Neural cell (in vitro differentiated cells): ENCODE data around the gene AEBP2. TPM values are rescaled to one million over a fixed set of nuclear protein-coding genes. Genes with fewer than 3 reads are reported as not detected.

Experiments used
- H2AFZ ChIP-seq: fragments of 200-600, 300-800 bp; sonication (generic), shearing (Covaris generic); 2 replicates; pipeline ENCODE4 v1.6.0; 2014; ENCODE audit warnings: low read depth, mild to moderate bottlenecking, antibody characterized with exemption, low read length, moderate library complexity
- H3F3A ChIP-seq: fragments of 200-600 bp; shearing (Covaris generic); 2 replicates; pipeline ENCODE4 v1.6.1; 2016; ENCODE audit warnings: mild to moderate bottlenecking, moderate library complexity, mixed read lengths, antibody characterized with exemption, low read length; ENCODE audit not compliant: insufficient read depth, poor library complexity, severe bottlenecking
- H3K27ac ChIP-seq: fragments of 200-600, 300-800 bp; sonication (generic), shearing (Covaris generic); 2 replicates; pipeline ENCODE4 v1.5.1; 2014; ENCODE audit warnings: mild to moderate bottlenecking, low read length, moderate library complexity
- H3K27me3 ChIP-seq: fragments of 300-800, 200-600 bp; sonication (generic), shearing (Covaris generic); 2 replicates; pipeline ENCODE4 v1.6.0; 2014; ENCODE audit warnings: mild to moderate bottlenecking, low read depth, low read length, moderate library complexity; ENCODE audit not compliant: insufficient read depth
- H3K36me3 ChIP-seq: fragments of 300-800, 200-600 bp; sonication (generic), shearing (Covaris generic); 2 replicates; pipeline ENCODE4 v1.5.1; 2014; ENCODE audit warnings: mild to moderate bottlenecking, antibody characterized with exemption, low read length, moderate library complexity; ENCODE audit not compliant: insufficient read depth
- H3K4me2 ChIP-seq: fragments of 300-800, 200-600 bp; sonication (generic), shearing (Covaris generic); 2 replicates; pipeline ENCODE4 v1.6.0; 2014; ENCODE audit warnings: mild to moderate bottlenecking, low read length
- H3K4me3 ChIP-seq: fragments of 300-800, 200-600 bp; sonication (generic), shearing (Covaris generic); 2 replicates; pipeline ENCODE4 v1.5.1; 2014; ENCODE audit warnings: mild to moderate bottlenecking, low read length, moderate library complexity
- H3K79me2 ChIP-seq: fragments of 200-600 bp; shearing (Covaris generic); replicated peaks from 2 replicates; pipeline ENCODE4 v1.6.0; 2014; ENCODE audit warnings: mild to moderate bottlenecking, low read length, moderate library complexity; ENCODE audit not compliant: insufficient read depth
- H3K9ac ChIP-seq: fragments of 300-800, 200-600 bp; sonication (generic), shearing (Covaris generic); 2 replicates; pipeline ENCODE4 v1.6.1; 2016; ENCODE audit warnings: mild to moderate bottlenecking, low read length, mixed read lengths
- H3K9me2 ChIP-seq: fragments of 200-600 bp; shearing (Covaris generic); 2 replicates; pipeline ENCODE4 v1.6.1; 2016; ENCODE audit warnings: mild to moderate bottlenecking, low read length, mixed read lengths; ENCODE audit not compliant: insufficient read depth
- H3K9me3 ChIP-seq: fragments of 200-600, 300-800 bp; sonication (generic), shearing (Covaris generic); 2 replicates; pipeline ENCODE4 v1.6.1; 2016; ENCODE audit warnings: mild to moderate bottlenecking, mixed run types, low read length, moderate library complexity, mixed read lengths
- H4K20me1 ChIP-seq: fragments of 200-600 bp; shearing (Covaris generic); 2 replicates; pipeline ENCODE4 v1.6.1; 2016; ENCODE audit warnings: mild to moderate bottlenecking, mixed run types; ENCODE audit not compliant: insufficient read depth
- EP300 ChIP-seq: fragments of 450-650 bp; conservative IDR thresholded peaks from 2 replicates; pipeline ENCODE4 v1.6.1; 2014; ENCODE audit warnings: antibody characterized with exemption, mild to moderate bottlenecking, moderate library complexity; ENCODE audit not compliant: poor library complexity, severe bottlenecking
- EZH2 ChIP-seq: fragments of 200-600, 300-800 bp; shearing (Covaris generic), sonication (generic); IDR thresholded peaks from 2 replicates; pipeline ENCODE4 v1.6.1; 2014; ENCODE audit warnings: antibody characterized with exemption, low read length, borderline replicate concordance, mild to moderate bottlenecking; ENCODE audit not compliant: insufficient read depth, poor library complexity, severe bottlenecking
- MXI1 ChIP-seq: fragments of 450-650 bp; conservative IDR thresholded peaks from 2 replicates; pipeline ENCODE4 v1.6.1; 2014; ENCODE audit warnings: antibody characterized with exemption, mild to moderate bottlenecking; ENCODE audit not compliant: poor library complexity, severe bottlenecking
- POLR2AphosphoS5 ChIP-seq: IDR thresholded peaks from 2 replicates; pipeline ENCODE4 v1.6.1; 2012
- RAD21 ChIP-seq: fragments of 450-650 bp; conservative IDR thresholded peaks from 2 replicates; pipeline ENCODE4 v1.6.1; 2014; ENCODE audit warnings: antibody characterized with exemption, mild to moderate bottlenecking, moderate library complexity
- SMC3 ChIP-seq: fragments of 450-650 bp; conservative IDR thresholded peaks from 2 replicates; pipeline ENCODE4 v1.6.1; 2014; ENCODE audit warnings: antibody characterized with exemption, mild to moderate bottlenecking, moderate library complexity; ENCODE audit not compliant: poor library complexity
- TAF1 ChIP-seq: IDR thresholded peaks from 2 replicates; pipeline ENCODE4 v1.6.1; 2012; ENCODE audit warnings: low read depth
- polyA plus RNA-seq: library from polyadenylated mRNA; depleted of rRNA; stranded (reverse); fragments of >200 nt; gene quantifications from 2 replicates; pipeline ENCODE4 v1.2.3, GENCODE V29; 2014
- TF ChIP-seq, protein P1 (sequence below): IDR thresholded peaks from 2 replicates; pipeline ENCODE4 v1.6.1; 2012; ENCODE audit warnings: borderline replicate concordance
- TF ChIP-seq, protein P2 (sequence below): fragments of 450-650 bp; IDR thresholded peaks from 2 replicates; pipeline ENCODE4 v1.5.1; 2014; ENCODE audit warnings: antibody characterized with exemption, mild to moderate bottlenecking, moderate library complexity; ENCODE audit not compliant: poor library complexity, severe bottlenecking

The AEBP2 gene
- polyA plus RNA-seq, 1 donor from 2014 or later: 20.5 TPM

DNA sequence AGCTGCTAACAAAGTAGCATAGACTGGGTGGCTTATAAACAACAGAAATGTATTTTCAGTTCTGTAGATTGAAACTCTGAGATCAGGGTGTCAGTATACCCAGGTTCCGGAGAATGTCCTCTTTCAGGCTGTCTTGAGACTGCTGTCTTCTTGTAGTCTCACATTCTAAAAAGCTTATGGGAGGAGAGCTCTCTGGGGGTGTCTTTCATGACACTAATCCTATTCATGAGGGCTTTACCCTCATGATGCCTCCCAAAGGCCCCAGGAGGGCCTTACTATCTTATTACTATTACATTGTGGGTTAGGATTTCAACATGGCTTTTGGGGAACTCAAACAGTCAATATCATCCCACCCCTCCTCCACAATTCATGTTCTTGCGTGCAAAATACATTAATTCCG lies 94.3 kb downstream of the AEBP2 start:
- Histone ChIP-seq H3K9ac (no peak overlapping the region), H3K9me2 (no peaks in the 10 kb centered on the region), H3K4me2 (no peak overlapping the region), H3K27ac (no peak overlapping the region), H3F3A (no peaks in the 10 kb centered on the region), H2AFZ (no peak overlapping the region), H3K4me3 (no peak overlapping the region), H3K9me3 (peaks cover 5% of the 10 kb centered on the region), H3K79me2 (no peaks in the 10 kb centered on the region), H3K36me3 (no peaks in the 10 kb centered on the region), H3K27me3 (no peaks in the 10 kb centered on the region), H4K20me1 (no peaks in the 10 kb centered on the region)
- TF ChIP-seq, protein P1, sequence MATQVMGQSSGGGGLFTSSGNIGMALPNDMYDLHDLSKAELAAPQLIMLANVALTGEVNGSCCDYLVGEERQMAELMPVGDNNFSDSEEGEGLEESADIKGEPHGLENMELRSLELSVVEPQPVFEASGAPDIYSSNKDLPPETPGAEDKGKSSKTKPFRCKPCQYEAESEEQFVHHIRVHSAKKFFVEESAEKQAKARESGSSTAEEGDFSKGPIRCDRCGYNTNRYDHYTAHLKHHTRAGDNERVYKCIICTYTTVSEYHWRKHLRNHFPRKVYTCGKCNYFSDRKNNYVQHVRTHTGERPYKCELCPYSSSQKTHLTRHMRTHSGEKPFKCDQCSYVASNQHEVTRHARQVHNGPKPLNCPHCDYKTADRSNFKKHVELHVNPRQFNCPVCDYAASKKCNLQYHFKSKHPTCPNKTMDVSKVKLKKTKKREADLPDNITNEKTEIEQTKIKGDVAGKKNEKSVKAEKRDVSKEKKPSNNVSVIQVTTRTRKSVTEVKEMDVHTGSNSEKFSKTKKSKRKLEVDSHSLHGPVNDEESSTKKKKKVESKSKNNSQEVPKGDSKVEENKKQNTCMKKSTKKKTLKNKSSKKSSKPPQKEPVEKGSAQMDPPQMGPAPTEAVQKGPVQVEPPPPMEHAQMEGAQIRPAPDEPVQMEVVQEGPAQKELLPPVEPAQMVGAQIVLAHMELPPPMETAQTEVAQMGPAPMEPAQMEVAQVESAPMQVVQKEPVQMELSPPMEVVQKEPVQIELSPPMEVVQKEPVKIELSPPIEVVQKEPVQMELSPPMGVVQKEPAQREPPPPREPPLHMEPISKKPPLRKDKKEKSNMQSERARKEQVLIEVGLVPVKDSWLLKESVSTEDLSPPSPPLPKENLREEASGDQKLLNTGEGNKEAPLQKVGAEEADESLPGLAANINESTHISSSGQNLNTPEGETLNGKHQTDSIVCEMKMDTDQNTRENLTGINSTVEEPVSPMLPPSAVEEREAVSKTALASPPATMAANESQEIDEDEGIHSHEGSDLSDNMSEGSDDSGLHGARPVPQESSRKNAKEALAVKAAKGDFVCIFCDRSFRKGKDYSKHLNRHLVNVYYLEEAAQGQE: no peak
- TF ChIP-seq EP300: no peak
- TF ChIP-seq, protein P2, sequence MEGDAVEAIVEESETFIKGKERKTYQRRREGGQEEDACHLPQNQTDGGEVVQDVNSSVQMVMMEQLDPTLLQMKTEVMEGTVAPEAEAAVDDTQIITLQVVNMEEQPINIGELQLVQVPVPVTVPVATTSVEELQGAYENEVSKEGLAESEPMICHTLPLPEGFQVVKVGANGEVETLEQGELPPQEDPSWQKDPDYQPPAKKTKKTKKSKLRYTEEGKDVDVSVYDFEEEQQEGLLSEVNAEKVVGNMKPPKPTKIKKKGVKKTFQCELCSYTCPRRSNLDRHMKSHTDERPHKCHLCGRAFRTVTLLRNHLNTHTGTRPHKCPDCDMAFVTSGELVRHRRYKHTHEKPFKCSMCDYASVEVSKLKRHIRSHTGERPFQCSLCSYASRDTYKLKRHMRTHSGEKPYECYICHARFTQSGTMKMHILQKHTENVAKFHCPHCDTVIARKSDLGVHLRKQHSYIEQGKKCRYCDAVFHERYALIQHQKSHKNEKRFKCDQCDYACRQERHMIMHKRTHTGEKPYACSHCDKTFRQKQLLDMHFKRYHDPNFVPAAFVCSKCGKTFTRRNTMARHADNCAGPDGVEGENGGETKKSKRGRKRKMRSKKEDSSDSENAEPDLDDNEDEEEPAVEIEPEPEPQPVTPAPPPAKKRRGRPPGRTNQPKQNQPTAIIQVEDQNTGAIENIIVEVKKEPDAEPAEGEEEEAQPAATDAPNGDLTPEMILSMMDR: no peak
- no peak for TF ChIP-seq TAF1
- no peak for TF ChIP-seq EZH2
- TF ChIP-seq POLR2AphosphoS5: no peak
- no peak for TF ChIP-seq SMC3
- TF ChIP-seq MXI1: no peak
- no peak for TF ChIP-seq RAD21

DNA sequence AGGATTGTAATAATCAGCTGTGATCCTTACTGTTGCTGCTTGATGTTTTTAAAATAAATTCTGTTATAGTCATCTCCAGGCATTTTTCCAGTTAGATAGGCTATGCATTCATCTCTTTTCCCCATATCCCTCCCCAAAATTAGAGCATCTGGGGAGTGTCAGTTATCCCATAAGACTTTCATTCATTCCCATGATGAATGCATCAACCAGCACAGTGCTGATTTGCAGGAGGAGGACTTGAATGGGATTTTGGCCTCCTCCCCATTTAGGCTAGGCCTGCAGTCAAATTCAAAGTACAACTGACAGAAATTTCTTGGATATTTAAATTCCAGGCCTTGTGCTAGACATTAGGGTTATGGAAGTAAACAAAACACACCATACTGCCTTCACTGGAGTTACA lies 99.8 kb downstream of the AEBP2 start:
- Histone ChIP-seq H3K27me3 (no peaks in the 10 kb centered on the region), H3K9ac (no peak overlapping the region), H3K27ac (no peak overlapping the region), H2AFZ (no peak overlapping the region), H3K36me3 (no peaks in the 10 kb centered on the region), H3K9me3 (peaks cover 5% of the 10 kb centered on the region), H3K9me2 (no peaks in the 10 kb centered on the region), H4K20me1 (no peaks in the 10 kb centered on the region), H3K79me2 (no peaks in the 10 kb centered on the region), H3K4me2 (no peak overlapping the region), H3F3A (no peaks in the 10 kb centered on the region), H3K4me3 (no peak overlapping the region)
- TF ChIP-seq MXI1: no peak

DNA sequence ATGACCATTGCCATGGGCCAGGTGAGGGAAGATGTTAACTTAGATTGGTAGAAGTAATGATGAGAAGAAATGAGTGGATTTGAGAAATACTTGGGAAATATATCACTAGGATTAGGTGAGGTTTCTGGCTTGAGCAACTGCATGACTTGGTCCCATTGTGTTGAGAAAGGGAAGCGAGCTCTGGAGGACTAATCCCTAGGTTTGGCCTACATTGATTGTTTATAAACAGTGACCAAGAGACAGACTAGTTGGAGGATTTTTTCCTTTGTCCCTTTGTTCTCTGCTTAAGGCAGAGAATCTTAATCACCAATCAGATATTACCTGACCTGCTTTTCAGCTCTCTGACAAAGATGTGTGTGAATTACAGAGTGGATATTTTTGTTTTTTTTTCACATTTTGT lies 100.5 kb downstream of the AEBP2 start:
- Histone ChIP-seq H3K9ac (no peak overlapping the region), H3F3A (no peaks in the 10 kb centered on the region), H3K4me3 (no peak overlapping the region), H2AFZ (no peak overlapping the region), H3K79me2 (no peaks in the 10 kb centered on the region), H3K36me3 (no peaks in the 10 kb centered on the region), H4K20me1 (no peaks in the 10 kb centered on the region), H3K27me3 (no peaks in the 10 kb centered on the region), H3K9me3 (peaks cover 5% of the 10 kb centered on the region), H3K27ac (no peak overlapping the region), H3K4me2 (no peak overlapping the region), H3K9me2 (no peaks in the 10 kb centered on the region)
- TF ChIP-seq POLR2AphosphoS5: no peak
- TF ChIP-seq, protein P2: no peak
- no peak for TF ChIP-seq SMC3
- no peak for TF ChIP-seq EP300
- TF ChIP-seq TAF1: no peak
- TF ChIP-seq EZH2: no peak
- no peak for TF ChIP-seq MXI1
- TF ChIP-seq, protein P1: no peak
- TF ChIP-seq RAD21: no peak
